ENCODE measurements around the gene METTL13. TPM values are rescaled to one million over a fixed set of nuclear protein-coding genes. Genes with fewer than 3 reads are reported as not detected.

The METTL13 gene
- total RNA-seq, 1 donor from 2014 or later: 25.1 TPM

DNA sequence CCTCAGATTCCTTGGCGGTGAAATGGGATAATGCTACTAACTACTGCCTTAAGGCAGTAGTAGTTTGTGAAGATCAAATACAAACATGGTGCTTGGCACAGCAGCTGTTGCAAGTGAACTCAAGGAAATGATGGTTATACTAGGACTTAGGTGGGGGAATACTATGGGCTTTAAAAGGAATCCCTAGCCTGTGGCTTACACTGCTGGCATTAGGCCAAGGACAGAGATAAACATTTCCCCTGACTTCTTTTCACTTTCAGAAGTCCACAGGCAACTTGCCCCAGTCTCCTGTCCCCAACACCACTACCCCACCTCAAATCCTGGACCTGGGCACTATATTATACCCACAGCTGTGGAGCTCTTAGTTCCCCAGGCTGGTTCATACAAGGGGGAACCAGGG is 26.5 kb upstream of the METTL13 start:
- Histone ChIP-seq H3K9me3 (no peaks in the 10 kb centered on the region), H3K4me1 (peaks cover 6% of the 10 kb centered on the region), H3K36me3 (no peaks in the 10 kb centered on the region), H3K4me3 (no peak overlapping the region), H3K27me3 (ENCODE audit: low read depth) (no peaks in the 10 kb centered on the region), H3K27ac (peak overlapping the region; percentile 14)
- no peak for DNase-seq
- TF ChIP-seq, protein P1, sequence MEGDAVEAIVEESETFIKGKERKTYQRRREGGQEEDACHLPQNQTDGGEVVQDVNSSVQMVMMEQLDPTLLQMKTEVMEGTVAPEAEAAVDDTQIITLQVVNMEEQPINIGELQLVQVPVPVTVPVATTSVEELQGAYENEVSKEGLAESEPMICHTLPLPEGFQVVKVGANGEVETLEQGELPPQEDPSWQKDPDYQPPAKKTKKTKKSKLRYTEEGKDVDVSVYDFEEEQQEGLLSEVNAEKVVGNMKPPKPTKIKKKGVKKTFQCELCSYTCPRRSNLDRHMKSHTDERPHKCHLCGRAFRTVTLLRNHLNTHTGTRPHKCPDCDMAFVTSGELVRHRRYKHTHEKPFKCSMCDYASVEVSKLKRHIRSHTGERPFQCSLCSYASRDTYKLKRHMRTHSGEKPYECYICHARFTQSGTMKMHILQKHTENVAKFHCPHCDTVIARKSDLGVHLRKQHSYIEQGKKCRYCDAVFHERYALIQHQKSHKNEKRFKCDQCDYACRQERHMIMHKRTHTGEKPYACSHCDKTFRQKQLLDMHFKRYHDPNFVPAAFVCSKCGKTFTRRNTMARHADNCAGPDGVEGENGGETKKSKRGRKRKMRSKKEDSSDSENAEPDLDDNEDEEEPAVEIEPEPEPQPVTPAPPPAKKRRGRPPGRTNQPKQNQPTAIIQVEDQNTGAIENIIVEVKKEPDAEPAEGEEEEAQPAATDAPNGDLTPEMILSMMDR (IDR thresholded peaks at IDR 0.05): no peak
- ATAC-seq: no peak
- intact Hi-C loops (cut with DNase I): no loop called here

- no peak for ATAC-seq
- intact Hi-C loops (cut with DNase I): no loop called here
- TF ChIP-seq, protein P1 (IDR thresholded peaks at IDR 0.05): no peak
Observed at GRCh38 chr1:171756856-171757255, 24.6 kb upstream of the METTL13 start.

DNA sequence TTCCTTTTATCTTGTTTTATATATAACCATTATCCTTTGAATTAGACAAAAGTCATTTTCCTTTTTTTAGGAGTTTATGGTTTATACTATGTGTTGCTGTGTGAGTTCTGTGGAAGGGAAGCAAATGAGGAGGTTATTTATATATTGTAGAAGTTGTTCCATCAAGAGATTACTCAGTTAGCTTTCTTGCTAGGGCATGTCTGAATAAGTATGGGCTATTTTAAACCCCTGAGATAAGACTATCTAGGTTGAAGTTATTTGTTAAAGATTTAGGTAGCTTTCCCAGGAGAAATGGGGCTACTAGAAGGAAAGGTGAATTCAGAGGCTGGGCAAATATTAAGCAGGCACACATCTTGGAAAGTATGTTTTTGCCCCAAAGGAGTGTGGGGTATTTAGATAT is 23.4 kb upstream of the METTL13 start:
- DNase-seq (no peak), ATAC-seq (no peak)
- no peaks in the 10 kb centered on the region for H3K9me3 ChIP-seq
- H3K27me3 ChIP-seq (ENCODE audit: low read depth): no peaks in the 10 kb centered on the region
- no peak overlapping the region for H3K4me3 ChIP-seq
- peaks cover 6% of the 10 kb centered on the region for H3K4me1 ChIP-seq
- no peaks in the 10 kb centered on the region for H3K36me3 ChIP-seq
- intact Hi-C loops (cut with DNase I): no loop called here
- TF ChIP-seq, protein P1 (IDR thresholded peaks at IDR 0.05): no peak
- H3K27ac ChIP-seq: no peak overlapping the region

More at GRCh38 chr1:171756856-171757255, 24.6 kb upstream of the METTL13 start:
- DNase-seq: no peak
- no peak overlapping the region for H3K4me3 ChIP-seq
- H3K4me1 ChIP-seq: peaks cover 6% of the 10 kb centered on the region
- H3K9me3 ChIP-seq: no peaks in the 10 kb centered on the region
- H3K27me3 ChIP-seq (ENCODE audit: low read depth): no peaks in the 10 kb centered on the region
- no peaks in the 10 kb centered on the region for H3K36me3 ChIP-seq
- H3K27ac ChIP-seq: no peak overlapping the region

GRCh38 chr1:171762143-171762563 is 19.3 kb upstream of the METTL13 start:
- no peak for ATAC-seq
- H3K27me3 ChIP-seq (ENCODE audit: low read depth): no peaks in the 10 kb centered on the region
- H3K9me3 ChIP-seq: no peaks in the 10 kb centered on the region
- no peak for DNase-seq
- intact Hi-C loops (cut with DNase I): no loop called here
- H3K27ac ChIP-seq: no peak overlapping the region
- no peaks in the 10 kb centered on the region for H3K36me3 ChIP-seq
- H3K4me1 ChIP-seq: no peaks in the 10 kb centered on the region
- H3K4me3 ChIP-seq: no peak overlapping the region
- TF ChIP-seq, protein P1 (IDR thresholded peaks at IDR 0.05): no peak

DNA sequence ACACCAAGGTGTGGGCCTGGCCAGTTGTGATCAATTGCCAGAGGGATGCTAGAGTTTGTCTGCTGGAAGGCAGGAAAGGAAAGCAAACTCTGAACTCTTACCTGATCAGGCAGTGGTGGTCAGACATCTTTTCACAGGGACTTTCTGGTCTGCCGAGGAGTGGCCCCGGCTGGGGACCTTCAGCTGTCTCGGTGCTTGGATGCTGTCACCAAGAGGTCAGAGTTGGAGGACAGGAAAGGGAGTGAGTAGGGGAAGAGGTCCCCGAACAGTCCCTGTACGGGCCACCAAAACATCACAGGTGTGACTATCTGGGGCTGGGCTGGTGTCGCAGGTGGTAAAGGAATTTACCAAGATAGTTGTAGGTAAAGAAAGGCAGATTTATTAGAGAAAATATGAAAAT is 17.7 kb upstream of the METTL13 start:
- ATAC-seq (no peak), DNase-seq (no peak)
- Histone ChIP-seq H3K36me3 (no peaks in the 10 kb centered on the region), H3K4me3 (no peak overlapping the region), H3K27ac (no peak overlapping the region), H3K4me1 (no peaks in the 10 kb centered on the region), H3K27me3 (ENCODE audit: low read depth) (no peaks in the 10 kb centered on the region), H3K9me3 (no peaks in the 10 kb centered on the region)
- TF ChIP-seq, protein P1 (IDR thresholded peaks at IDR 0.05): no peak
- intact Hi-C loops (cut with DNase I): no loop called here

DNA sequence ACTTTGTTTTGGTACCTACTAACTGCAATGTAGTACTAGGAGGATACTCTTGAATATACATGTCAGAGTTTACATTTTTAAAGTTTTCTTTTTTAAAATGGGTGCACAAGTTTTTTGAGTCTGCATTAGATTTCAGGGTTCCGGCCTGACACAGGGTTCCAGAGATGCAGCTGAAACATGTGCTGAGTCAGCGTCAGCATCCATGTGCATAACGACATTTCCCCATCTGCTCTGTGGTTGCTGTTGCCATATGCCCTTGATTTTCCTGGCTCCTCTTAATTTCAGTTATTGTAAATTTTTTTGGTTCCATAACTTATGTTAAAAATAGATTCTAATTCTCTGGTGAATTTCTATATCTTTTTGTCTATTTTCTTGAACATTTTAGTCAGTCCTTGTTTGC is 12.3 kb upstream of the METTL13 start:
- intact Hi-C loops (cut with DNase I): no loop called here
- no peak for DNase-seq
- TF ChIP-seq, protein P1 (IDR thresholded peaks at IDR 0.05): no peak
- Histone ChIP-seq H3K27me3 (ENCODE audit: low read depth) (no peaks in the 10 kb centered on the region), H3K4me3 (no peak overlapping the region), H3K4me1 (no peaks in the 10 kb centered on the region), H3K9me3 (no peaks in the 10 kb centered on the region), H3K36me3 (no peaks in the 10 kb centered on the region), H3K27ac (no peak overlapping the region)
- no peak for ATAC-seq

Data from lower lobe of right lung (tissue), 2 donors.